ENCODE data around the gene SEC31A.

Gene SEC31A

DNA sequence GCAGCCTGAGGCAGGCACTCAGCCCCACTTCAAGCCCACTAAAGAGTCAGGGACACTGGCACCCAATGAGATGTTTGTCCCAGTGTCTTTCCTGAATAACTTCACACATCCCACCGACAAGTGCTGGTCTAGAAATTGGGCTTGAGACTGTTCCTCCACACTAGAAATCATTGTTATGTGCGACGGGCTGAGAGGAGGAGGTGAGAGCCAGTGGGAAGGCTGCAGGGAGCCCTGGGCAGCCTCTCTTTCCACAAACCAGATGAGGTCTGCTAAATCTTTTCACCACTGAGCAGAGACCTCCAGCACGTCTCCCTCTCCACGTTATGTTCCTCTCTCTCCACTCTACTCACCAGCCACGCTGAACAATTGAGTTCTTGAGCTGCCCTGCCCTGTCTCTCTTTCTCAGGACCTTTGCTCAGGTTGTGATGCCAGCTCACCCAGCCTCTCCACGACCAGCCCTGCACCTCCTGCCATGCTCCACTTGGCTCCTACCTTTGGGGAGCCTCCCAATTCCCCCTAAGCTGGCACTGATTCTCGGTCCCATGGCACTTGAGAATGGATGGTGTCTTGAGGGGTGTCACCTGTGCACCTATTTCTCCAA is 100.8 kb downstream of the SEC31A start:
- no peak for DNase-seq (ENCODE audit: low read depth in 3 of 3)

DNA sequence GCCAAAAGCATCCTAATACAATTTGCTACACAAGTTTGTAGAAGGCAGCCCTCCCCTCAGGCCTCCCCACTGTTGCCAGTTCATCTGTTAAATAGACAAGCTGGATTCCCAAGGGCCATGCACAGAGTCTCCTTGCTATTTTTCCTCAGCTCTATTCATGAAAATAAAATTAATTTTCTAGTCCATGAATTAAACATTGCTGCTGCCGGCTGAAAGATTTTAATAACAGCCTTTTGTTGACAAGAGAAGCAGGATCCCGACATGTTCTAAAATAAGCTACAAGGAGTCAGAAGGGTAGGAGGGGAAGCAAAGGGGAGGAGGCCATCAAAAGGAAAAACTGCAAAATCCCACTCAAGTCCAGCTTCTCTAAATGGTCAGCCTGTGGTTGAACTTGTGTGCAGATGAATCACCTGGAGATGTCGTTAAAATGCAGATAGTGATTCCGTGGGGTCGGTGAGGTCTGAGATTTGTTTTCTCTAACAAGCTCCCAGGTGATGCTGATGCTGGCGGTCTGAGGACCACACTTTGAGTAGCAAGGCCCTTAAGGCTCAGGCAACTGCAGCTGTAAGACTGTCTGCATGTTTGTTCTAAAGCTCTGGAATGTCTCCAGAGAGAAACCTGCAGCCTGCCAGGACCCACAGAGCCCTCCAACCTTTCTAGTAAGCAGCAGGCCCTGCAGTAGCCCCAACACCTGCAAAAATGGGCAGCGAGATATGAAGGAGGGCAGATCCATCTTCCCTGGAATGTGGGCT is 101.8 kb downstream of the SEC31A start:
- no peak for DNase-seq (ENCODE audit: low read depth in 3 of 3)

DNA sequence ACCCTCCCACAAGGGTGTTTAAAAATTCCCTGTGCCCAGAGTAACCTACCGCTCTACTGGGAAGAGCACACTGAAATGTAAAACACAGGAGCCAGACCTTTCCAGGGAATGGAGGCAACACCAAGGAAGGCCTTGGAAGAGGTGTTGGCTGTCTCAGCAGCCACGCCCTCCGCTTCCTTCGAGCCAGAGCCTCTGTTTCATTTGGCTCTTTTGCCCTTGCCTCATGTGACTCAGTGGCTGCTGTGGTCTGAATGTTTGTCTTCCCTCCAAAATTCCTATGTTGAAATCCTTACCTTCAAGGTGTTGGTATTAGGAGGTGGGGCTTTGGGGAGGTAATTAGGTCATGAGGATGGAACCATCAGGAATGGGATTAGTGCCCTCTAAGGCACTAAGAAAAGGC is 103.6 kb downstream of the SEC31A start:
- no peak for DNase-seq (ENCODE audit: low read depth in 3 of 3)

DNA sequence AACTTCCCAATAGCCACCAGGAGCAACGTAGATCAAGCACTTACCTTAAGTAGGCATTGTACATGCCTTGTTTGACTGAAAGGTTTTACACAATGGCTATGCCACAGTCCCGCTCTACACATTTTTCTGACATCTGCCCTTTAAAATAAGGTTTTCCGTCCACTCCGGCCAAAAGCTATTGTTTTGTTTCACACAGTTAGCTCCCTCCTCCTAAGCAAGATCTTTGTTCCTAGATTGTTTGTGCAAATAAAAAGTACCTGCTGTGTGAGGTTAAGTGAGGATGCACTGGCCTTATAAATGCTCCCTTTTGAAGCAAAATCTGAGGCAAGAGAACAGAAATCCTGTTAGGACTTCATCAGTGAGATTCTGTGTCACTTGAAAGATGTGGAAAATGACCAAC is 104.1 kb downstream of the SEC31A start:
- DNase-seq (ENCODE audit: low read depth in 3 of 3) = no peak

DNA sequence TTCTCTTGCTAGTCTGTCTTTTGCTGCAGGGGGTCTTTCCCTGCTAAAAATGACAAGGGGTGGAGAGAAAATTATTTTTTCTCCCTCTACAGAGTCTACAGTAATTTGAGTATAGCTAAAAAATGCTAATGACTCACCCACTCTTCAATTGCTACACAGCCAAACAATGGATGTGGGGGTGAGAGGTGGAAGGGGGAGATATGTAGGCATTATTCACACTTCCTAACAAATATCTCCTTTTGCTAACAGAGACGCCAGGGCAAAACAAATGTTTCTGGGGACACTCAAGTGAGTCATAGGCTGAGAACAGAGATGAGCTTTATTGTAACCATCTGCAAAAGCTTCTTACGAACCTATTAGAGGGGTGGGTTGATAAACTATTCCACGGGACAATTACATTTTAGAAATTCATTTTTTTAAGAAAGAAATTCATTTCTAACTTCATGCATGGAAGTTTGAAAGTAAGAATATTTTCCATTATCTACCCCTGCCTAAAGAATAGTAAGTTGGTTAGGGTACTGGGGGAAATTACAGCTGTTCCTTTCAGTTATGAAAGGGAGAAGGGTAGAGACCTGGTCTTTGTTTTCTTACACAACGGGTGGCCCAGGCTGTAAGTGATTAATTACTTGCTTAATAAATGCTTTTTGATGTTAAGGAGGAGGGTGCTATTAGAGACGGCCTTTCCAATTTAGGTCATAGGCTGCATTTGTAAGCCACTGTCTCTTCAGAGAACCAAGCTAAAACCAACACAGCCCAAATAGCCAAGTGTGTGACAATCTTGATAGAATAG is 105.1 kb downstream of the SEC31A start:
- DNase-seq (ENCODE audit: low read depth in 3 of 3) = no peak

DNA sequence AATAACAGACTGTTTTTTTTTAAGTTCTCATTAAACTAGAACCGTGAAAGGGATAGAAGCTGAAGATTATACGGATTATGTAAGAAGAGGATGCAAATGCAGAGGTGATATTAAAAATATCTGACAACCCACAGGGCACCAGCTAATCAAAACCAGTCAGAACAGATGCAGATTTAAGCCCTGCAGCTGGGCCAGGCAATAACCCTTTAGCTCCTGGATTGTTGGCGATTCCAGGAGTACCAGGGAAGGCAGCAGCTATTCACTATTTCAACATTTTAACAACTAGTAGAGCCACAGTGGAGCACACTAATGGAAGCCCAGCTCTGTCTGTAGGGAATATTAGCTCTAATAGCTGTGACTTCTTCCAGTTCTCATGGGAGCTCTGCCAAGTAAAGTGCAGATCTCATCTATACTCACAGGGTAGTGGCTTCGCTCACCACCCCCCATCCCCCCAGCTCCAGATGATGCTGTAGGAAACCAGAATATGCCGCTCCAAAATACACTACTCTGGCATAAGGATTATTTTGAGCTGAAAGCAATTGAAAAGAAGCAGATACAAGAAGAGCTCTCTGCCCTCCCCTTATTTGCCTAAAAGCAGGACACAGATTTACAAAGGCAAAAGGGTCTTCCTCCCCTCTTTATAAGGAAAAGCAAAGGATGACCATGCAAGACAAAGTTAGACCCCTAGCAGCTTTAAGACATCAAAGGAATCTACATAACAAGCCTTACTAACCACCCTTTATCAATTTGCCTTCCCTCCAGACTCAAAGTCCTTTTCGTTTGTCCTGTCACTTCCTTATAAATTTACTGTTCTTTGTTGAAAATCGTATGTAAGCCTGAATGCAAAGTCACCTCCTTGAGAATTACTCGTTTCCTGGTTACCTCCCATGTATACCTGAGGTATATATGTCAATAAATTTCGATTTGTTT is 106.0 kb downstream of the SEC31A start:
- no peak for DNase-seq (ENCODE audit: low read depth in 3 of 3)

DNA sequence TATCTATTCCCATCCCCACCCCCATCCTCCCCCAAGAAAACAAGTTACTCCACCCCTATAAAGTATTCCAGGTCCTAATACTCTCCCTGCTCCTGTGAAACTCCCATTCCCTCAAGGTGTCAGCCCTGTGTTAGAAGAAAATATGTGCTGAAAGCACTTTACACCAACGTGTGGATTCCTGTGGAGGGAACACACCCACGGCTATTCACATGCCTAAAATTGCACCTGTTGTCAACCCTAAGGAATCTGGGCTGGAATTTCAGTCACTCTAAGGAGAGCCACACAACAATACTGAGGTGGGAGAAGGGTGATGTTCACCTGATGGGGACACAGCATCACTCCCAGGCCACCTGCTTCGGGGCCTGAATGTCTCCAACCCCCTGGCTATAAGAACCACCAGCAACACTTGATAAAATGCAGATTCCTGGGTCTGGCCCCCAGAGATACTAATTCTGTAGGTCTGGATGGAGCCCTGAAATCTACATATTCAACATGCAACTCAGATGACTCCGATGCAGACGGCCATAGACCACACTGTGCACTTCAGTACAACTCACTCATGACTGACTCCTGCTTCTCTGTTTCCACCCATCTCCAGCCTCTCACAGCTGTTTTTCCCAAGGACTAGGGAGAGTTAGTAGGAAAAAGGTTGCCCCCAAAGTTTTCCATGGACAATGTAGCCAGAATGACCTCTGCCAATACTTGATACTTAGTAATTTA is 108.2 kb downstream of the SEC31A start:
- no peak for DNase-seq (ENCODE audit: low read depth in 3 of 3)

DNA sequence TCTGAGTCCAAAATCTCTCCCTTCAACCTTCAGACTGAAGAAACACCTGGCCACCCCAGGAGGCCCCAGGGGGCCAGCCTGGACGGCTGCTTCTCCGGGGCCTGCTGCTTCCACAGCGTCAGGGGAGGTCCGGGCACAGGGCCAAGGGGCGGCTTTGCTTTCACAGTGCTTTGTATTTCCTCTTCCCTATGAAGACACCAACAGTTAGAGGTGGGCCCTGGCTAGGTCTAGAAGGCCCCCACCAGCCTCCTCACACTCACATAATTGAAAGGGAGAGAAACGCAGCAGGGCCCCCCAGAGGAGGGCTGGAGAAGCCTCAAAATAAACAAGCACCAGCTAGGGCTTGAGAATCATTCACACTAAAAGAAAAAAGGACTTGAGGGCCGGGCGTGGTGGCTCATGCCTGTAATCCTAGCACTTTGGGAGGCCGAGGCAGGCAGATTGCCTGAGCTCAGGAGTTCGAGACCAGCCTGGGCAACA is 110.2 kb downstream of the SEC31A start:
- no peak for DNase-seq (ENCODE audit: low read depth in 3 of 3)

DNA sequence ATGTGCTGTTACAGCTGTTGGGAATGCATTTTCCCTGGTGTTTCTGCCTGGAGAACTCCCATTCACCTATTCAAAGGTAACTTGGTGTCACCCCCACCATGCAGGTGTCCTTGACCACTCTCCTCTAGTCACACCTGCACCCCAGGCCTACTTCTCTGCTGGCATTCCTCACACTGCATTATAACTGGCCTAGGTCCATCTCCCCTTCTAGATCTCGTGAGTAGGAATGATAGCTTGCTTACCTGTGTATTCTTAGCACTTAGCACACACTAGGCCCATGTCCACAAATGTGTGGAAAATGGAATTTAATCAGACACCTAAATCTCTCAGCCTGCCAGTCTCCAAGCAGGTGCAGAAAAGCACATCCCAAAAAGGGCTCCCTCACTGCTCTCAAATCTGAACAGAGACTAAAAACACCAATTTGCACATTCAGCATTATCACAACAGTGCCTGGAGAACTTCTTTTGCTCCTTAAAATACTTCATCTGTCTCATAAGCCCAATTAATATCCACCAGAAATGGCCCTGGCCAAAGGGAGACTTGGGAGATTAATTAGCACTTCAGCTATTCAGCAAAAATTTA is 110.7 kb downstream of the SEC31A start:
- DNase-seq (ENCODE audit: low read depth in 3 of 3) = no peak

DNA sequence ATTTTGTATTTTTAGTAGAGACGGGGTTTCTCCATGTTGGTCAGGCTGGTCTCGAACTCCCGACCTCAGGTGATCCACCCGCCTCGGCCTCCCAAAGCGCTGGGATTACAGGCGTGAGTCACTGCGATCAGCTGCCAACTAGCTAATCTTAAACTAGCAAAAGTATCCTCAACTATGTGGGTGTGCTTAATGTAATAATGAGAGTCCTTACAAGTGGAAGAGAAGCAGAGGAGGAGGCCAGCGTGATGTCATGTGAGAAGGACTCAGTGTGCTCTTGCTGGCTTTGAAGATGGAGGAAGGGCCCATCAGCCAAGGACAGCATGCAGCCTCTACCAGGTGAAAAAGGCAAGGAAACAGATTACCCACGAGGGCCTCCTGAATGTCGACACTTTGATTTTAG is 111.9 kb downstream of the SEC31A start:
- DNase-seq (ENCODE audit: low read depth in 3 of 3) = no peak

DNA sequence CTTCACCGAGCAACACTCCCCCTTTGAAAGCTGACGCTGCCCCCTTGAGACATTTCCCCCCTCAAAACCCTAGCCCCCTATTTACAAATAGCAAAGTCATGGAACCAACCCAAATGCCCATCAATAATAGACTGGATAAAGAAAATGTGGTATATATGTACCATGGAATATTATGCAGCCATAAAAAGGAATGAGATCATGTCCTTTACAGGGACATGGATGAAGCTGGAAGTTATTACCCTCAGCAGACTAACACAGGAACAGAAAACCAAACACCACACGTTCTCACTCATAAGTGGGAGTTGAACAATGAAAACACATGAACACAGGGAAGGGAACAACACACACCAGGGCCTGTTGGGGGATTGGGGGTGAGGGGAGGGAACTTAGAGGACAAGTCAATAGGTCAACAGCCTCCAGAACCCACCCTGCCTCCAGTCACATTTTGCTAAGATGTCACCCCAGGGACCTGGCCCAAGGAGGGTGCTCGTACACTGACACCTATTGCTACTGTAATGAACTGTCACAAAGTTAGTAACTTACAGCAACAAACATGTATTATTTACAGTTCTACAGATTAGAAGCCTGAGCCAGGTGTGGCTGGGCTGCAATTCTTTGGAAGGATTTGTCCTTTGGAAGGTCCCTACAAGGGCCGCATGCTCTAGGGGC is 113.0 kb downstream of the SEC31A start:
- no peak for DNase-seq (ENCODE audit: low read depth in 3 of 3)

DNA sequence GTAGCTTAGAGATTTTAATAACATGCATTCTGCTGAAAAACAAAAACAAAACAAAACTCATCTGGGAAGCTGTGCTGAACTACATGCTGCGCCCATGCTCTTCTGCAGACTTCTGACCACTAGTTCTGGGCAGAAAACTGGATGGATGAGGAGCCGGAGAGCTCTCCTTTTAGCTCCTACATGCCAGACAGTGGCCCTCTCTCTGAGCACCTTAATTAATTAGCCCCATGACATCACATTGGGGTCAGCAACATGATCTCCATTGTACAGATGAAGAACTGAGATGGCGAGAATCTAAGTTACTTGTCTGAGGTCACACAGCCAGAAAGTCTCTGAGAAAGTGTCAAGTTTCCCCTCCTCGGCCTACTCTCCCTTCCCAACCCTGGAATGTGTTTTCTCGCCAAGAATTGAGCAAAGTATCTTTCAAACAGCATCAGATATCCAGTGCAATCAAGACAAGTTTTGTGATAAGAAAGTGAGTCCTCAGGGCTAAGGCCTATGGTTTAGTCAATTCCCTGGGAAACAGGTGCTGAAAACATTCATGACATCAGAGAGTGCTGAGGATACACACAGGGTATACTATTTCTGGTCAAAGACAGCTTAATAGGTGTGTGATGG is 113.9 kb downstream of the SEC31A start:
- no peak for DNase-seq (ENCODE audit: low read depth in 3 of 3)

DNA sequence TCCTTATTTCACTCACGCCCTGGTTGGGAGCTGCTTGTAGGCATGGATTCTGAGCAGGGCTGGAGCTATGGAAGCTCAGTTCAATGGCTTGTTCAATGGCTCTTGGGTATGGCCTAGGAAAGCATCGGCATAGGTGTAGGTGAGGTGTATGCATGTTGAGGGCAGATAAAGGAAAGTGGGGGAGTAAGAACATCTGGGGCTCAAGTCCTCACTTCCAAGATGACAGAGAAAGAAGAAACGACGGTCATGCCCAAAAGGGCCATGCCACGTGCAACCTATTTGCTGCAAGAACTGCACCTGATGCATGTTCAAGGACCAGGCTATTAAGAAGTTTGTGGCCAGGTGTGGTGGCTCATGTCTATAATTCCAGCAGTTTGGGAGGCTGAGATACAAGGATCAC is 115.7 kb downstream of the SEC31A start:
- DNase-seq (ENCODE audit: low read depth in 3 of 3) = no peak

DNA sequence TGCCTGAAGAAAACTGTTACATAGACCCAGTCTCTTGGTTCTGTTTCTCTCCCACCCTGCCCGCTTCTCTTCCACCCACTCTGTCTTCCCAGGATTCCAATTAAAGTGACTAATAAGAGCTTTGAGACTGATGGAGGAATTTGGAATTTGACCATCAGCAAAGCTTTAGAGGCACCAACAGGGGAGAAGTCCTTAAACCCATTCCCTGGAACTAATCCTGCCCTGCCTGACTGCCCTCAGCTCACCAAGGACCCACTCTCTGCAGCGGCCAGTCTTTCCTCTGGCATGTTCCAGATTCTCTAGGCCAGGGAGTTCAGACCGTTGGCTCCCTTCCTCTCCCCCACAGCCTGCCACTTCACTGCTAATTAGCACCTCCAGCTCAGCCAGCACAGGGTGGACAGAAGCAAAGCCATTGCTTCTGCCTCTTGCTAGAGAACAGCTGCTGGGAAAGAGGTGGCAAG is 116.2 kb downstream of the SEC31A start:
- no peak for DNase-seq (ENCODE audit: low read depth in 3 of 3)

DNA sequence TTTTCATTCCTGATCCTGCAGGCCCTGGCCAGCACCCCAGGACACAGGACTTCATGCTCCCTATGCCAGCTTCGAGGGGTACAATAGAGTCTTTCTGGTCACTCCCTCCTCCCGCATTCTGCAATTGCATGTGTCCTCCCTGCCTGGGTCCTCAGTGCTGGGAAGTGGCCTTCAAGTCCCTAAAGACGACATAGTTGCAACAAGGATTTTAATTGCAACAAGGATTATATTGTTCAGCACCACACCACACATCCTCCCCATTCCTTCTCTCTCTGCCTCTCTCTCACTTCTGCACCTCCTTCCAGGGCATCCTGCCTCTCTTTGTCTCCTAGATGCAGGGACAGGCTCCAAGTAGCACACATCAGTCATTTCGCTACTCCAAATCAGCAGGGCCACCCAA is 117.9 kb downstream of the SEC31A start:
- DNase-seq (ENCODE audit: low read depth in 3 of 3) = no peak

DNA sequence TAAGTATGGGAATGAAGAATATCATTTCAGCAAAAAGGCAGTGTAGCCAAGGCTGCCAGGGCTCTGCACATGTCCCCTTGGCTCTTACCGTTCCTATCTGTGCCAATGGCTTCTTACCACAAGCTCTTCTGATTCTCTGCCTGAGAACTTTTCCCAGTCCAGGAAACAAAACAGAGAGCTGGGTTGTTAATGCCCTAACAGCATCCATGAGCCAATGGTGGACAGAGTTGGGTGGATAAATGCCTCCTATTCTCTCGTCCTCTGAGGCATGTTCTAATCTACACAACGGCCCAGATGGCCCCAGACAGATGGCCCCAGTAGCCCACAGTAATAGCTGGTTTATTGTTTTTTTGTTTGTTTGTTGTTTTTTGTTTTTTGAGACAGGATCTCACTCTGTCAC is 120.3 kb downstream of the SEC31A start:
- no peak for DNase-seq (ENCODE audit: low read depth in 3 of 3)

Data from stimulated activated CD4-positive, alpha-beta T cell treated with anti-CD3 and anti-CD28 coated beads, TNF-alpha, amount 100 ng/mL, for 24 hours (primary cell).